HEK293 (cell line): ENCODE data around the gene NOM1.
A peak's percentile ranks its signal among the peaks of the same experiment; 100 is the strongest.

Experiments used
- CTCF ChIA-PET: fragments of 350-600 bp; formaldehyde crosslinking; extraction: SDS; loops from one replicate; lab custom pipeline; 2021; ENCODE audit warnings: antibody characterized with exemption; lab: Yijun Ruan, JAX
- POLR2A ChIA-PET: fragments of 300-600 bp; formaldehyde crosslinking; extraction: SDS; loops from one replicate; lab custom pipeline; 2020; ENCODE audit warnings: antibody characterized with exemption, inconsistent platforms; lab: Yijun Ruan, JAX
- H3K27ac ChIP-seq: fragments of 200-500 bp; sonication (Bioruptor generic); 2 replicates; pipeline ENCODE4 v1.5.1; 2014; ENCODE audit warnings: low read depth, low read length, control low read depth, inconsistent platforms; ENCODE audit errors: extremely low read depth
- H3K36me3 ChIP-seq, 2 experiments: fragments of 200-500 bp in 1 of 2; sonication (Bioruptor generic) in 1 of 2; 1 replicate in 1 of 2; 2 replicates in 1 of 2; pipeline ENCODE4 v1.5.1; 2014 to 2017; ENCODE audit warnings: inconsistent platforms in 2 of 2, low read length in 2 of 2; ENCODE audit not compliant: control insufficient read depth in 2 of 2, insufficient read depth in 1 of 2
- H3K4me1 ChIP-seq: fragments of 200-500 bp; sonication (Bioruptor generic); 2 replicates; pipeline ENCODE4 v1.5.1; 2014; ENCODE audit warnings: mild to moderate bottlenecking, low read length, inconsistent platforms; ENCODE audit not compliant: control insufficient read depth, insufficient read depth
- H3K4me3 ChIP-seq: 2 replicates; pipeline ENCODE4 v1.5.1; 2011; ENCODE audit warnings: low read depth, mild to moderate bottlenecking, control low read depth, low read length, moderate library complexity
- H3K9me3 ChIP-seq: fragments of 200-500 bp; sonication (Bioruptor generic); 2 replicates; pipeline ENCODE4 v1.5.1; 2014; ENCODE audit warnings: low read depth, low read length, inconsistent platforms; ENCODE audit not compliant: control insufficient read depth, insufficient read depth
- GLIS1 ChIP-seq: fragments of 450-650 bp; formaldehyde crosslinking; IDR thresholded peaks from 2 replicates; pipeline ENCODE4 v1.5.1; 2016; ENCODE audit warnings: missing biosample characterization, missing genetic modification characterization
- IKZF3 ChIP-seq: fragments of 450-650 bp; IDR thresholded peaks from 2 replicates; pipeline ENCODE4 v1.5.0; 2018; ENCODE audit warnings: missing biosample characterization, mild to moderate bottlenecking, missing genetic modification characterization, moderate library complexity
- KLF8 ChIP-seq: fragments of 450-650 bp; formaldehyde crosslinking; IDR thresholded peaks from 2 replicates; pipeline ENCODE4 v1.5.1; 2016; ENCODE audit warnings: missing biosample characterization, missing genetic modification characterization
- ZBTB7A ChIP-seq: fragments of 450-650 bp; formaldehyde crosslinking; IDR thresholded peaks from 2 replicates; pipeline ENCODE4 v1.5.1; 2016; ENCODE audit warnings: low read depth, missing biosample characterization, missing genetic modification characterization
- ZNF121 ChIP-seq: fragments of 450-650 bp; formaldehyde crosslinking; IDR thresholded peaks from 2 replicates; pipeline ENCODE4 v1.5.1; 2016; ENCODE audit warnings: missing biosample characterization, missing genetic modification characterization
- ZNF133 ChIP-seq: fragments of 450-650 bp; formaldehyde crosslinking; IDR thresholded peaks from 2 replicates; pipeline ENCODE4 v1.5.1; 2016; ENCODE audit warnings: missing biosample characterization, missing genetic modification characterization
- ZNF202 ChIP-seq: fragments of 450-650 bp; formaldehyde crosslinking; IDR thresholded peaks from 2 replicates; pipeline ENCODE4 v1.5.1; 2016; ENCODE audit warnings: missing biosample characterization, missing genetic modification characterization, borderline replicate concordance
- ZNF335 ChIP-seq: fragments of 450-650 bp; formaldehyde crosslinking; conservative IDR thresholded peaks from 2 replicates; pipeline ENCODE4 v1.5.1; 2016; ENCODE audit warnings: missing biosample characterization, missing genetic modification characterization
- ZNF350 ChIP-seq: fragments of 450-650 bp; formaldehyde crosslinking; IDR thresholded peaks from 2 replicates; pipeline ENCODE4 v1.5.0; 2017; ENCODE audit warnings: missing biosample characterization, mild to moderate bottlenecking, missing genetic modification characterization
- ZNF354C ChIP-seq: fragments of 450-650 bp; formaldehyde crosslinking; IDR thresholded peaks from 2 replicates; pipeline ENCODE4 v1.5.1; 2016; ENCODE audit warnings: missing biosample characterization, missing genetic modification characterization, low read depth, borderline replicate concordance
- ZNF48 ChIP-seq: fragments of 450-650 bp; formaldehyde crosslinking; IDR thresholded peaks from 2 replicates; pipeline ENCODE4 v1.5.1; 2016; ENCODE audit warnings: missing biosample characterization, missing genetic modification characterization
- ZNF530 ChIP-seq: fragments of 450-650 bp; formaldehyde crosslinking; IDR thresholded peaks from 2 replicates; pipeline ENCODE4 v1.5.1; 2016; ENCODE audit warnings: low read depth, missing biosample characterization, missing genetic modification characterization
- ZNF585B ChIP-seq: fragments of 450-650 bp; formaldehyde crosslinking; IDR thresholded peaks from 2 replicates; pipeline ENCODE4 v1.5.1; 2016; ENCODE audit warnings: missing biosample characterization, missing genetic modification characterization
- ZNF610 ChIP-seq: fragments of 450-650 bp; formaldehyde crosslinking; IDR thresholded peaks from 2 replicates; pipeline ENCODE4 v1.5.1; 2016; ENCODE audit warnings: missing biosample characterization, missing genetic modification characterization, borderline replicate concordance
- ZNF658 ChIP-seq: fragments of 450-650 bp; formaldehyde crosslinking; IDR thresholded peaks from 2 replicates; pipeline ENCODE4; 2016; ENCODE audit warnings: missing biosample characterization, missing genetic modification characterization
- TF ChIP-seq, protein P1 (sequence below): fragments of 450-650 bp; IDR thresholded peaks from 2 replicates; pipeline ENCODE4 v1.5.1; 2018; ENCODE audit warnings: missing biosample characterization, mild to moderate bottlenecking, missing genetic modification characterization
- TF ChIP-seq, protein P2 (sequence below): fragments of 450-650 bp; formaldehyde crosslinking; IDR thresholded peaks from 2 replicates; pipeline ENCODE4 v1.5.1; 2016; ENCODE audit warnings: missing biosample characterization, missing genetic modification characterization
- TF ChIP-seq, protein P3 (sequence below): sonication (generic); formaldehyde crosslinking; IDR thresholded peaks from 2 replicates; pipeline ENCODE4 v1.8.1; 2022; ENCODE audit warnings: mild to moderate bottlenecking, moderate library complexity, missing genetic modification reagents
- TF ChIP-seq, protein P4 (sequence below): fragments of 450-650 bp; formaldehyde crosslinking; conservative IDR thresholded peaks from 2 replicates; pipeline ENCODE4 v1.5.1; 2016; ENCODE audit warnings: low read depth, missing biosample characterization, missing genetic modification characterization
- TF ChIP-seq, protein P5 (sequence below): fragments of 450-650 bp; formaldehyde crosslinking; IDR thresholded peaks from 2 replicates; pipeline ENCODE4 v1.5.1; 2016; ENCODE audit warnings: missing biosample characterization, missing genetic modification characterization, borderline replicate concordance

Gene NOM1

DNA sequence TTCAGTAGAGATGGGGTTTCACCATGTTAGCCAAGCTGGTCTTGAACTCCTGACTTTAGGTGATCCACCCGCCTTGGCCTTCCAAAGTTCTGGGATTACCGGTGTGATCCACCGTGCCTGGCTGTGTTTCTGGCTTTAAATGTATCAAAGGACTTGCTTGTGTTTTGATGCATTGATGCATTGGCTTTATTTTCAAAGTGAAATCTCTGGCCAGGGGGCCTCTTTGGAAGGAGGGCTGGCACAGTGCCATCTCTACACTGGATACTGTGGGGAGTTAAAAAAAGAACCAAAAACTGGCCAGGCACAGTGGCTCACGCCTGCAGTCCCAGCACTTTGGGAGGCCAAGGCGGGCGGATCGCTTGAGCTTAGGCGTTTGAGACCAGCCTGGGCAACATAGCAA is 44.9 kb downstream of the NOM1 start:
- H3K4me1 ChIP-seq, result no peaks in the 10 kb centered on the region
- CTCF ChIA-PET, result no interaction called here
- no peak overlapping the region for H3K4me3 ChIP-seq
- H3K9me3 ChIP-seq, result no peaks in the 10 kb centered on the region
- no peak for TF ChIP-seq IKZF3 (tag by site-specific recombination)
- TF ChIP-seq ZNF121, result 0 out of 2 replicates have a peak, but pooled peaks have one; percentile 47
- TF ChIP-seq, protein P1, sequence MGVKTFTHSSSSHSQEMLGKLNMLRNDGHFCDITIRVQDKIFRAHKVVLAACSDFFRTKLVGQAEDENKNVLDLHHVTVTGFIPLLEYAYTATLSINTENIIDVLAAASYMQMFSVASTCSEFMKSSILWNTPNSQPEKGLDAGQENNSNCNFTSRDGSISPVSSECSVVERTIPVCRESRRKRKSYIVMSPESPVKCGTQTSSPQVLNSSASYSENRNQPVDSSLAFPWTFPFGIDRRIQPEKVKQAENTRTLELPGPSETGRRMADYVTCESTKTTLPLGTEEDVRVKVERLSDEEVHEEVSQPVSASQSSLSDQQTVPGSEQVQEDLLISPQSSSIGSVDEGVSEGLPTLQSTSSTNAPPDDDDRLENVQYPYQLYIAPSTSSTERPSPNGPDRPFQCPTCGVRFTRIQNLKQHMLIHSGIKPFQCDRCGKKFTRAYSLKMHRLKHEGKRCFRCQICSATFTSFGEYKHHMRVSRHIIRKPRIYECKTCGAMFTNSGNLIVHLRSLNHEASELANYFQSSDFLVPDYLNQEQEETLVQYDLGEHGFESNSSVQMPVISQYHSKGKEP (tag by site-specific recombination), result peak; percentile 60; the same call in 1 of the 2 replicates
- TF ChIP-seq ZNF610, result no peak
- TF ChIP-seq ZNF48 (tag by site-specific recombination), result no peak
- TF ChIP-seq, protein P2, sequence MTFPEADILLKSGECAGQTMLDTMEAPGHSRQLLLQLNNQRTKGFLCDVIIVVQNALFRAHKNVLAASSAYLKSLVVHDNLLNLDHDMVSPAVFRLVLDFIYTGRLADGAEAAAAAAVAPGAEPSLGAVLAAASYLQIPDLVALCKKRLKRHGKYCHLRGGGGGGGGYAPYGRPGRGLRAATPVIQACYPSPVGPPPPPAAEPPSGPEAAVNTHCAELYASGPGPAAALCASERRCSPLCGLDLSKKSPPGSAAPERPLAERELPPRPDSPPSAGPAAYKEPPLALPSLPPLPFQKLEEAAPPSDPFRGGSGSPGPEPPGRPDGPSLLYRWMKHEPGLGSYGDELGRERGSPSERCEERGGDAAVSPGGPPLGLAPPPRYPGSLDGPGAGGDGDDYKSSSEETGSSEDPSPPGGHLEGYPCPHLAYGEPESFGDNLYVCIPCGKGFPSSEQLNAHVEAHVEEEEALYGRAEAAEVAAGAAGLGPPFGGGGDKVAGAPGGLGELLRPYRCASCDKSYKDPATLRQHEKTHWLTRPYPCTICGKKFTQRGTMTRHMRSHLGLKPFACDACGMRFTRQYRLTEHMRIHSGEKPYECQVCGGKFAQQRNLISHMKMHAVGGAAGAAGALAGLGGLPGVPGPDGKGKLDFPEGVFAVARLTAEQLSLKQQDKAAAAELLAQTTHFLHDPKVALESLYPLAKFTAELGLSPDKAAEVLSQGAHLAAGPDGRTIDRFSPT (tag by site-specific recombination), result no peak
- TF ChIP-seq, protein P3, sequence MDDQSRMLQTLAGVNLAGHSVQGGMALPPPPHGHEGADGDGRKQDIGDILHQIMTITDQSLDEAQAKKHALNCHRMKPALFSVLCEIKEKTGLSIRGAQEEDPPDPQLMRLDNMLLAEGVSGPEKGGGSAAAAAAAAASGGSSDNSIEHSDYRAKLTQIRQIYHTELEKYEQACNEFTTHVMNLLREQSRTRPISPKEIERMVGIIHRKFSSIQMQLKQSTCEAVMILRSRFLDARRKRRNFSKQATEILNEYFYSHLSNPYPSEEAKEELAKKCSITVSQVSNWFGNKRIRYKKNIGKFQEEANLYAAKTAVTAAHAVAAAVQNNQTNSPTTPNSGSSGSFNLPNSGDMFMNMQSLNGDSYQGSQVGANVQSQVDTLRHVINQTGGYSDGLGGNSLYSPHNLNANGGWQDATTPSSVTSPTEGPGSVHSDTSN (CRISPR knock-in tag), result no peak
- no peak for TF ChIP-seq ZNF202 (tag by site-specific recombination)
- TF ChIP-seq ZNF133 (tag by site-specific recombination), result no peak
- no peak for TF ChIP-seq ZNF350 (tag by site-specific recombination)
- TF ChIP-seq, protein P4, sequence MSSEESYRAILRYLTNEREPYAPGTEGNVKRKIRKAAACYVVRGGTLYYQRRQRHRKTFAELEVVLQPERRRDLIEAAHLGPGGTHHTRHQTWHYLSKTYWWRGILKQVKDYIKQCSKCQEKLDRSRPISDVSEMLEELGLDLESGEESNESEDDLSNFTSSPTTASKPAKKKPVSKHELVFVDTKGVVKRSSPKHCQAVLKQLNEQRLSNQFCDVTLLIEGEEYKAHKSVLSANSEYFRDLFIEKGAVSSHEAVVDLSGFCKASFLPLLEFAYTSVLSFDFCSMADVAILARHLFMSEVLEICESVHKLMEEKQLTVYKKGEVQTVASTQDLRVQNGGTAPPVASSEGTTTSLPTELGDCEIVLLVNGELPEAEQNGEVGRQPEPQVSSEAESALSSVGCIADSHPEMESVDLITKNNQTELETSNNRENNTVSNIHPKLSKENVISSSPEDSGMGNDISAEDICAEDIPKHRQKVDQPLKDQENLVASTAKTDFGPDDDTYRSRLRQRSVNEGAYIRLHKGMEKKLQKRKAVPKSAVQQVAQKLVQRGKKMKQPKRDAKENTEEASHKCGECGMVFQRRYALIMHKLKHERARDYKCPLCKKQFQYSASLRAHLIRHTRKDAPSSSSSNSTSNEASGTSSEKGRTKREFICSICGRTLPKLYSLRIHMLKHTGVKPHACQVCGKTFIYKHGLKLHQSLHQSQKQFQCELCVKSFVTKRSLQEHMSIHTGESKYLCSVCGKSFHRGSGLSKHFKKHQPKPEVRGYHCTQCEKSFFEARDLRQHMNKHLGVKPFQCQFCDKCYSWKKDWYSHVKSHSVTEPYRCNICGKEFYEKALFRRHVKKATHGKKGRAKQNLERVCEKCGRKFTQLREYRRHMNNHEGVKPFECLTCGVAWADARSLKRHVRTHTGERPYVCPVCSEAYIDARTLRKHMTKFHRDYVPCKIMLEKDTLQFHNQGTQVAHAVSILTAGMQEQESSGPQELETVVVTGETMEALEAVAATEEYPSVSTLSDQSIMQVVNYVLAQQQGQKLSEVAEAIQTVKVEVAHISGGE, result no peak
- TF ChIP-seq, protein P5, sequence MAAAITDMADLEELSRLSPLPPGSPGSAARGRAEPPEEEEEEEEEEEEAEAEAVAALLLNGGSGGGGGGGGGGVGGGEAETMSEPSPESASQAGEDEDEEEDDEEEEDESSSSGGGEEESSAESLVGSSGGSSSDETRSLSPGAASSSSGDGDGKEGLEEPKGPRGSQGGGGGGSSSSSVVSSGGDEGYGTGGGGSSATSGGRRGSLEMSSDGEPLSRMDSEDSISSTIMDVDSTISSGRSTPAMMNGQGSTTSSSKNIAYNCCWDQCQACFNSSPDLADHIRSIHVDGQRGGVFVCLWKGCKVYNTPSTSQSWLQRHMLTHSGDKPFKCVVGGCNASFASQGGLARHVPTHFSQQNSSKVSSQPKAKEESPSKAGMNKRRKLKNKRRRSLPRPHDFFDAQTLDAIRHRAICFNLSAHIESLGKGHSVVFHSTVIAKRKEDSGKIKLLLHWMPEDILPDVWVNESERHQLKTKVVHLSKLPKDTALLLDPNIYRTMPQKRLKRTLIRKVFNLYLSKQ (tag by site-specific recombination), result no peak
- no peak for TF ChIP-seq ZNF335 (tag by site-specific recombination)
- TF ChIP-seq GLIS1 (tag by site-specific recombination), result peak; percentile 38; the same call in 1 of the 2 replicates
- no peak for TF ChIP-seq ZNF585B (tag by site-specific recombination)
- no peak for TF ChIP-seq ZNF530
- TF ChIP-seq ZNF354C (tag by site-specific recombination), result no peak
- no peak for TF ChIP-seq KLF8 (tag by site-specific recombination)
- TF ChIP-seq ZNF658, result no peak
- TF ChIP-seq ZBTB7A (tag by site-specific recombination), result no peak
- POLR2A ChIA-PET, result interaction anchor here (0.7 kb wide), 1 partner anchor 17 kb away, joined by 7 read pairs; no protein-coding TSS in a partner anchor
- H3K36me3 ChIP-seq, result peaks cover 0 to 2% of the 10 kb centered on the region in 2 experiments; a peak in 1 of 3 replicates
- H3K27ac ChIP-seq, result no peak overlapping the region
